PFSK-1 (cell line): ENCODE data around the gene MYOM3.
A peak's percentile ranks its signal among the peaks of the same experiment; 100 is the strongest.

Experiments used
- FOXP2 ChIP-seq: optimal IDR thresholded peaks from 2 replicates; pipeline ENCODE3; 2011; ENCODE audit warnings: borderline replicate concordance, control low read depth, inconsistent platforms; ENCODE audit not compliant: insufficient read depth; ENCODE audit errors: extremely low read length, extremely low read depth
- POLR2AphosphoS5 ChIP-seq: IDR thresholded peaks from 2 replicates; pipeline ENCODE4 v1.6.1; 2012; ENCODE audit warnings: low read depth, mild to moderate bottlenecking, control low read depth, low read length, moderate library complexity
- REST ChIP-seq, 2 experiments: IDR thresholded peaks; 2 replicates each; pipeline versions ENCODE4 v1.6.1 to v1.8.0; 2011 to 2012; ENCODE audit warnings: low read depth in 2 of 2, low read length in 2 of 2, control low read depth in 1 of 2, inconsistent platforms in 1 of 2, mild to moderate bottlenecking in 1 of 2, moderate library complexity in 1 of 2; ENCODE audit not compliant: insufficient read depth in 1 of 2
- SIN3A ChIP-seq: IDR thresholded peaks from 2 replicates; pipeline ENCODE4 v1.6.1; 2012; ENCODE audit warnings: mild to moderate bottlenecking, low read length, moderate library complexity, borderline replicate concordance; ENCODE audit not compliant: insufficient read depth
- TAF1 ChIP-seq: IDR thresholded peaks from 2 replicates; pipeline ENCODE4 v1.6.1; 2012; ENCODE audit warnings: low read length, control low read depth, borderline replicate concordance; ENCODE audit not compliant: insufficient read depth

MYOM3 gene

GRCh38 chr1:24055681-24056080, 56.3 kb downstream of the MYOM3 start:
- TF ChIP-seq SIN3A (no peak), POLR2AphosphoS5 (no peak), FOXP2 (no peak), REST (IDR thresholded peaks at IDR 0.05; ENCODE audit: insufficient read depth in 1 of 2, low read depth in 2 of 2, low read length in 2 of 2) (no peak), TAF1 (no peak)

GRCh38 chr1:24052220-24052619, 59.7 kb downstream of the MYOM3 start:
- no peak for TF ChIP-seq SIN3A
- TF ChIP-seq POLR2AphosphoS5, result no peak
- no peak for TF ChIP-seq TAF1
- TF ChIP-seq REST (IDR thresholded peaks at IDR 0.05; ENCODE audit: insufficient read depth in 1 of 2, low read depth in 2 of 2, low read length in 2 of 2), result no peak
- no peak for TF ChIP-seq FOXP2

- no peak for TF ChIP-seq REST (IDR thresholded peaks at IDR 0.05; ENCODE audit: insufficient read depth in 1 of 2, low read depth in 2 of 2, low read length in 2 of 2)
- no peak for TF ChIP-seq POLR2AphosphoS5
- TF ChIP-seq SIN3A, result 0 out of 2 replicates have a peak, but pooled peaks have one; percentile 25
- TF ChIP-seq TAF1, result no peak
Observed at GRCh38 chr1:24051206-24051945, 60.6 kb downstream of the MYOM3 start.

- TF ChIP-seq REST (IDR thresholded peaks at IDR 0.05; ENCODE audit: insufficient read depth in 1 of 2, low read depth in 2 of 2, low read length in 2 of 2) (no peak), FOXP2 (no peak), SIN3A (no peak), TAF1 (no peak), POLR2AphosphoS5 (no peak)
Observed at GRCh38 chr1:24049733-24050132, 62.2 kb downstream of the MYOM3 start.
